A549 (cell line): Measurements from ENCODE around the gene DHRS7C.

ENCODE experiments used
- BHLHE40 ChIP-seq: IDR thresholded peaks from 2 replicates; pipeline ENCODE4 v1.6.1; 2012; ENCODE audit warnings: low read depth, low read length, inconsistent platforms
- CHD4 ChIP-seq: fragments of 200-600 bp; sonication (generic); IDR thresholded peaks from 2 replicates; pipeline ENCODE4 v1.6.1; 2016; ENCODE audit warnings: antibody characterized with exemption, mild to moderate bottlenecking, borderline replicate concordance
- CTCF ChIP-seq: fragments of >200 bp; sonication (Bioruptor Twin); formaldehyde crosslinking; IDR thresholded peaks from 3 replicates; pipeline ENCODE4 v1.5.1; 2016
- ESRRA ChIP-seq: fragments of 150-350 bp; IDR thresholded peaks from 2 replicates; pipeline ENCODE4 v1.6.1; 2014; ENCODE audit warnings: mild to moderate bottlenecking, low read length, borderline replicate concordance
- KDM1A ChIP-seq: fragments of 200-600 bp; sonication (generic); IDR thresholded peaks from 2 replicates; pipeline ENCODE4 v1.6.1; 2016; ENCODE audit warnings: low read depth, mild to moderate bottlenecking
- MAX ChIP-seq: IDR thresholded peaks from 2 replicates; pipeline ENCODE4 v1.6.1; 2012
- MAZ ChIP-seq: fragments of 150-350 bp; IDR thresholded peaks from 2 replicates; pipeline ENCODE4 v1.6.1; 2014; ENCODE audit warnings: antibody characterized with exemption, low read depth, low read length, borderline replicate concordance
- NFE2L2 ChIP-seq: fragments of 150-350 bp; conservative IDR thresholded peaks from 2 replicates; pipeline ENCODE4 v1.6.1; 2014; ENCODE audit warnings: low read length
- POLR2AphosphoS2 ChIP-seq: conservative IDR thresholded peaks from 2 replicates; pipeline ENCODE4 v1.6.1; 2012; ENCODE audit warnings: low read length, improper control_type of control experiment, inconsistent platforms
- RAD21 ChIP-seq, 2 experiments: fragments of >200 bp in 1 of 2; sonication (Bioruptor Twin) in 1 of 2; formaldehyde crosslinking in 1 of 2; IDR thresholded peaks in 1 of 2; conservative IDR thresholded peaks in 1 of 2; 2 replicates in 1 of 2; 3 replicates in 1 of 2; pipeline ENCODE4 v1.6.1; 2012 to 2018; ENCODE audit warnings: inconsistent platforms in 1 of 2
- RCOR1 ChIP-seq: fragments of 150-350 bp; IDR thresholded peaks from 2 replicates; pipeline ENCODE4 v1.6.1; 2014; ENCODE audit warnings: antibody characterized with exemption, low read length, low read depth
- RFX5 ChIP-seq: fragments of 450-650 bp; IDR thresholded peaks from 2 replicates; pipeline ENCODE4 v1.7.1; 2014; ENCODE audit warnings: antibody characterized with exemption, mild to moderate bottlenecking, moderate library complexity

- TF ChIP-seq RCOR1 (no peak), MAZ (no peak), CTCF (no peak), RFX5 (no peak), MAX (no peak), POLR2AphosphoS2 (no peak), RAD21 (conservative IDR thresholded peaks at IDR 0.05 in 1 of 2, IDR thresholded peaks at IDR 0.05 in 1 of 2) (no peak), NFE2L2 (no peak), CHD4 (no peak), BHLHE40 (no peak), KDM1A (no peak), ESRRA (no peak)
Measured at GRCh38 chr17:9828296-9829295, 37.2 kb upstream of the DHRS7C start.
